NT2/D1 (cell line): Measurements from ENCODE around the gene NCBP2.

Experiments
- DNase-seq: peaks from one replicate; pipeline ENCODE4 v3.0.0-alpha.2; 2011; ENCODE audit warnings: low read depth, low spot score
- H3K27me3 ChIP-seq: 2 replicates; pipeline ENCODE4 v1.6.0; 2011; ENCODE audit warnings: mild to moderate bottlenecking; ENCODE audit not compliant: insufficient read length, insufficient read depth
- H3K36me3 ChIP-seq: 2 replicates; pipeline ENCODE4 v1.6.1; 2011; ENCODE audit warnings: mild to moderate bottlenecking, low read length, mixed read lengths; ENCODE audit not compliant: insufficient read depth, insufficient read length
- H3K4me1 ChIP-seq: 2 replicates; pipeline ENCODE4 v1.5.1; 2011; ENCODE audit not compliant: insufficient read depth, insufficient read length
- H3K4me3 ChIP-seq: 2 replicates; pipeline ENCODE4 v1.5.1; 2011; ENCODE audit warnings: low read depth; ENCODE audit not compliant: insufficient read length
- H3K9ac ChIP-seq: 2 replicates; pipeline ENCODE4 v1.6.0; 2011; ENCODE audit warnings: low read depth; ENCODE audit not compliant: insufficient read length
- H3K9me3 ChIP-seq: 2 replicates; pipeline ENCODE4 v1.5.1; 2011; ENCODE audit warnings: mild to moderate bottlenecking, low read length; ENCODE audit not compliant: insufficient read depth
- SUZ12 ChIP-seq: IDR thresholded peaks from 2 replicates; pipeline ENCODE4 v1.6.1; 2011; ENCODE audit not compliant: insufficient read length, insufficient read depth; ENCODE audit errors: extremely low read depth
- YY1 ChIP-seq: IDR thresholded peaks from 2 replicates; pipeline ENCODE4 v1.6.1; 2011; ENCODE audit not compliant: insufficient read length, insufficient read depth
- ZNF274 ChIP-seq: IDR thresholded peaks from 2 replicates; pipeline ENCODE4 v1.6.1; 2011; ENCODE audit warnings: mild to moderate bottlenecking, low read depth, low read length

NCBP2 gene

DNA sequence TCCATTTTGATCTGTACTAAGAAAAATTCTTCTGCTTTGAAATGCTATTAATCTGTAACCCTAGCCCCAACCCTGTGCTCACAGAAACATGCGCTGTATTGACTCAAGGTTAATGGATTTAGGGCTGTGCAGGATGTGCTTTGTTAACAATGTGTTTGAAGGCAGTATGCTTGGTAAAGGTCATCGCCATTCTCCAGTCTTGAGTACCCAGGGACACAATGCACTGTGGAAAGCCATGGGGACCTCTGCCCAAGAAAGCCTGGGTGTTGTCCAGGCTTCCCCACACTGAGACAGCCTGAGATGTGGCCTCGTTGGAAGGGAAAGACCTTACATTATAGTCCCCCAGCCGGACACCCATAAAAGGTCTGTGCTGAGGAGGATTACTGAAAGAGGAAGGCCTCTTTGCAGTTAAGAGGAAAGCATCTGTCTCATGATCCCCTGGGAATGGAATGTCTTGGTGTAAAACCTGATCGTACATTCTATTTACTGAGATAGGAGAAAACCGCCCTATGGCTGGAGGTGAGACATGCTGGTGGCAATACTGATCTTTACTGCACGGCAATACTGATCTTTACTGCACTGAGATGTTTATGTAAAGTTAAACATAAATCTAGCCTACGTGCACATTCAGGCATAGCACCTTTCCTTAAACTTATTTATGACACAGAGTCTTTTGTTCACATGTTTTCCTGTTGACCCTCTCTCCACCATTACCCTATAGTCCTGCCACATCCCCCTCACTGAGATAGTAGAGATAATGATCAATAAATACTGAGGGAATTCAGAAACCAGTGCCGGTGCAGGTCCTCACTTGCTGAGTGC, 20.0 kb upstream of the NCBP2 start:
- TF ChIP-seq ZNF274 (no peak), YY1 (no peak), SUZ12 (no peak)

DNA sequence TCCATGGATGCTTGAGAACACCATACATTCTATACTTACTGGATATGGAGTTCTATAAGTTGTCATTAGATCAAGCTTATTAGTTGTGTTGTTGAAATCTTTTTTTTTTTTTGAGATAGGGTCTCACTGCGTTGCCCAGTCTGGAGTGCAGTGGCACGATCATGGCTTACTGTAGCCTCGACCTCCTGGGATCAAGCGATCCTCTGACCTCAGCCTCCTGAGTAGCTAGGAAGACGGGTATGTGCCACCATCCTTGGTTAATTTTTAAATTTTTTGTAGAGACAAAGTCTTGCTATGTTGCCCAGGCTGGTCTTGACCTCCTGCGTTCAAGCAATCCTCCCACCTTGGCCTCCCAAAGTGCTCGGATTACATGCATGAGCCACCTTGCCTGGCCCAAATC, 12.5 kb upstream of the NCBP2 start:
- H3K4me3 ChIP-seq, result no peak overlapping the region
- no peaks in the 10 kb centered on the region for H3K27me3 ChIP-seq
- no peak overlapping the region for H3K9ac ChIP-seq
- H3K9me3 ChIP-seq, result no peaks in the 10 kb centered on the region
- no peak for DNase-seq
- H3K36me3 ChIP-seq, result no peaks in the 10 kb centered on the region
- no peaks in the 10 kb centered on the region for H3K4me1 ChIP-seq
- TF ChIP-seq ZNF274, result no peak
- no peak for TF ChIP-seq SUZ12
- no peak for TF ChIP-seq YY1

More for the DNA sequence above, 20.0 kb upstream of the NCBP2 start:
- no peak overlapping the region for H3K4me3 ChIP-seq
- DNase-seq, result no peak
- peaks cover 10% of the 10 kb centered on the region for H3K27me3 ChIP-seq
- no peaks in the 10 kb centered on the region for H3K9me3 ChIP-seq
- H3K36me3 ChIP-seq, result no peaks in the 10 kb centered on the region
- H3K4me1 ChIP-seq, result no peaks in the 10 kb centered on the region
- H3K9ac ChIP-seq, result no peak overlapping the region

GRCh38 chr3:196951371-196951770, 9.0 kb upstream of the NCBP2 start:
- peaks cover 4% of the 10 kb centered on the region for H3K27me3 ChIP-seq
- H3K4me3 ChIP-seq, result no peak overlapping the region
- no peaks in the 10 kb centered on the region for H3K9me3 ChIP-seq
- DNase-seq, result no peak
- peaks cover 7% of the 10 kb centered on the region for H3K4me1 ChIP-seq
- H3K9ac ChIP-seq, result no peak overlapping the region
- peaks cover 5% of the 10 kb centered on the region for H3K36me3 ChIP-seq
- no peak for TF ChIP-seq SUZ12
- no peak for TF ChIP-seq ZNF274
- no peak for TF ChIP-seq YY1

GRCh38 chr3:196949750-196950149, 7.4 kb upstream of the NCBP2 start:
- TF ChIP-seq SUZ12 (no peak), YY1 (no peak), ZNF274 (no peak)
- H3K4me3 ChIP-seq, result no peak overlapping the region
- no peaks in the 10 kb centered on the region for H3K9me3 ChIP-seq
- peaks cover 5% of the 10 kb centered on the region for H3K36me3 ChIP-seq
- H3K27me3 ChIP-seq, result peaks cover 4% of the 10 kb centered on the region
- H3K4me1 ChIP-seq, result peaks cover 10% of the 10 kb centered on the region
- no peak for DNase-seq
- H3K9ac ChIP-seq, result peak overlapping the region; percentile 17

DNA sequence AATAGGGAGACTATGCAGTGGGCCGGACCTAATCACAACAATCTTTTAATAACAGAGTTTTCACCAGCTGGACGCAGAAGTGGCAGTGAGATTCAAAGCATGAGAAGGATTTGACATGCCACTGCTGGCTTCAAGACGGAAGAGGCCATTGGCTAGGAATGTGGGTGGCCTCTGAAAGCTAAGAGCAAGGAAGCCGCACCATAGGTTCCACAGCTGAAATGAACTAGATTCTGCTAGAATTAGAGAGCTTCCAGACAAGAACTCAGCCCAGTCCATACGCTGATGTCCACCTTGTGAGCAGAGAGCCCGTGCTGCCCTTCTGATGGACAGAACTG, 6.9 kb upstream of the NCBP2 start:
- Histone ChIP-seq H3K36me3 (peaks cover 8% of the 10 kb centered on the region), H3K4me3 (no peak overlapping the region), H3K4me1 (peaks cover 10% of the 10 kb centered on the region), H3K9me3 (no peaks in the 10 kb centered on the region), H3K27me3 (peaks cover 4% of the 10 kb centered on the region), H3K9ac (no peak overlapping the region)
- DNase-seq, result no peak
- TF ChIP-seq SUZ12, result no peak
- no peak for TF ChIP-seq ZNF274
- TF ChIP-seq YY1, result no peak

GRCh38 chr3:196948442-196949284, 6.3 kb upstream of the NCBP2 start:
- no peak for DNase-seq
- Histone ChIP-seq H3K4me3 (no peak overlapping the region), H3K9ac (peak overlapping the region; percentile 36), H3K27me3 (peaks cover 4% of the 10 kb centered on the region), H3K36me3 (peaks cover 9% of the 10 kb centered on the region), H3K9me3 (no peaks in the 10 kb centered on the region), H3K4me1 (peaks cover 10% of the 10 kb centered on the region)
- no peak for TF ChIP-seq YY1
- no peak for TF ChIP-seq SUZ12
- no peak for TF ChIP-seq ZNF274

- no peak overlapping the region for H3K4me3 ChIP-seq
- no peak for DNase-seq
- peaks cover 12% of the 10 kb centered on the region for H3K36me3 ChIP-seq
- peaks cover 4% of the 10 kb centered on the region for H3K27me3 ChIP-seq
- H3K4me1 ChIP-seq, result peaks cover 12% of the 10 kb centered on the region
- peak overlapping the region; percentile 36 for H3K9ac ChIP-seq
- TF ChIP-seq YY1 (no peak), SUZ12 (no peak), ZNF274 (no peak)
- H3K9me3 ChIP-seq, result no peaks in the 10 kb centered on the region
Measured at GRCh38 chr3:196947860-196948441, 5.6 kb upstream of the NCBP2 start.
